Naive thymus-derived CD8-positive, alpha-beta T cell (primary cell): ENCODE measurements around the gene BRINP2. TPM values are rescaled to one million over a fixed set of nuclear protein-coding genes. Genes with fewer than 3 reads are reported as not detected.

Source experiments
- ATAC-seq, 2 donors: fragments of 150-1000 bp; cut with Tn5 transposase in 1 of 2; sonication (Bioruptor Pico), chemical (Tn5 transposase) in 1 of 2; 1 replicate in 1 of 2; 2 replicates in 1 of 2; pipeline ENCODE4 v1.10.0; 2021; ENCODE audit warnings: mild to moderate bottlenecking in 2 of 2, moderate library complexity in 2 of 2
- POLR2A ChIA-PET: fragments of 350-600 bp; sonication (Branson Sonifier 250); formaldehyde crosslinking; loops from one replicate; lab custom pipeline; 2021; ENCODE audit warnings: antibody characterized with exemption; lab: Charles Lee
- DNase-seq, 10 donors: peaks; one replicate each; pipeline versions ENCODE4 v3.0.0 to v3.0.0-alpha.2; 2020 to 2022
- H3K27ac Mint-ChIP-seq, 10 donors: one replicate each; pipeline ENCODE4 v1.8.0; 2020 to 2022; ENCODE audit warnings: mild to moderate bottlenecking in 10 of 10, mixed read lengths in 10 of 10, moderate library complexity in 4 of 10, inconsistent platforms in 1 of 10
- H3K27me3 Mint-ChIP-seq, 5 donors: one replicate each; pipeline ENCODE4 v1.8.0; 2021 to 2022; ENCODE audit warnings: mixed read lengths in 5 of 5
- H3K36me3 Mint-ChIP-seq, 3 donors: one replicate each; pipeline ENCODE4 v1.8.0; 2020 to 2022; ENCODE audit warnings: mixed read lengths in 3 of 3, mild to moderate bottlenecking in 2 of 3, inconsistent platforms in 1 of 3
- H3K4me1 Mint-ChIP-seq, 4 donors: one replicate each; pipeline ENCODE4 v1.8.0; 2021 to 2022; ENCODE audit warnings: mixed read lengths in 4 of 4
- H3K4me3 Mint-ChIP-seq, 10 donors: one replicate each; pipeline ENCODE4 v1.8.0; 2020 to 2022; ENCODE audit warnings: mild to moderate bottlenecking in 10 of 10, mixed read lengths in 10 of 10, moderate library complexity in 6 of 10, inconsistent platforms in 1 of 10
- H3K9me3 Mint-ChIP-seq, 9 donors: one replicate each; pipeline ENCODE4 v1.8.0; 2020 to 2022; ENCODE audit warnings: mixed read lengths in 9 of 9, mild to moderate bottlenecking in 3 of 9, inconsistent platforms in 1 of 9, moderate library complexity in 1 of 9
- polyA plus RNA-seq, 3 donors: library from polyadenylated mRNA; unstranded; fragments of 300-500 nt; fragmentation: Illumina TruSeq; gene quantifications; one replicate each; pipeline ENCODE4 v1.2.3, GENCODE V29; 2021
- total RNA-seq, 8 experiments: library from RNA in 2 of 8; stranded (reverse) in 2 of 8; gene quantifications; one replicate each; pipeline ENCODE4 v1.2.3 and lab custom pipeline; 2021 to 2026

The BRINP2 gene
- total and polyA plus RNA-seq, 5 experiments from 2014 or later: not detected

DNA sequence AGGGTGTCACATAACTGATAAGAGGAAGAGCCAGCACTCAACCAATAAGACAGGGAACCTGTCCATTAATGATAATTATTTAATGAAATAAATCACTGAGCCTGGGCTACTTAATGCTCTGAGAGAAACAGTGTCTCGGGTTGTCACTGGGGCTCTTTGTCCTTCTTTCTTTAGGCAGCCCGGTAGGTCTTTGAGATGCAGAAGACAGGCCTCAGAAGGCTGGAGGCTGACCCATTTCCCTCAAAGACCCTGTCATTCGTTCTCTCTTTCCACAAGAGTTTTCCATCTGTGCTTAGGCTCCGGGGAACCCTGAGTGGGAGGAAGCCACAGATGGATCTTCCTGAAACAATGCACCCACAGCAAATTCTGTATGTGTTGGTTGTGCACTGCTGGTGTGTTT lies 68.2 kb downstream of the BRINP2 start:
- POLR2A ChIA-PET: no interaction called here
- ATAC-seq (no peak), DNase-seq (no peak)
- Mint-ChIP-seq H3K27ac (no peak overlapping the region), H3K4me3 (no peak overlapping the region), H3K9me3 (peaks cover 0 to 27% (median 4%) of the 10 kb centered on the region in 9 donors), H3K36me3 (no peaks in the 10 kb centered on the region), H3K27me3 (peaks cover 0 to 16% (median 0%) of the 10 kb centered on the region in 5 donors), H3K4me1 (peaks cover 0 to 1% (median 0%) of the 10 kb centered on the region in 4 donors)

DNA sequence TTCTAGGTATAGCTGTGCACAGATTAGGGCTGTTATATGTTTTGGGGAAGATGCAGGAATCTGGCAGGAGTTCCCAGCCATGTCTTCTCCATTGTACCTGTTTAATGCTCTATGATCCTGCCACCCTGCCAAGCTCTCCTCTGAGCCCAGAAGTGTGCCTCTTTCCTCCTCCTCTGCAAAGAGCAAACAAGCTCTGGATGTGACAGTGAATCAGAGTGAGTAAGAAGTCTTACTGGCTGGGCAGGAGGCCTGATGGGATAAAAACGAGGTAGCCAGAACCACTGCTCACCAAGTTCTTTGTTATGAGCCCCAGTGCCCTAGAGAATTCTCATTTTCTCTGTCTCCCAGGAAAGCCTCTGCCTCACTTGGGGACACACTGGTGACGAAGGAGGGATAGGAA lies 69.0 kb downstream of the BRINP2 start:
- POLR2A ChIA-PET: no interaction called here
- Mint-ChIP-seq H3K27ac (no peak overlapping the region), H3K36me3 (no peaks in the 10 kb centered on the region), H3K4me3 (no peak overlapping the region), H3K4me1 (peaks cover 0 to 1% (median 0%) of the 10 kb centered on the region in 4 donors), H3K9me3 (peaks cover 0 to 27% (median 6%) of the 10 kb centered on the region in 9 donors), H3K27me3 (peaks cover 0 to 16% (median 0%) of the 10 kb centered on the region in 5 donors)
- ATAC-seq (no peak), DNase-seq (no peak)

DNA sequence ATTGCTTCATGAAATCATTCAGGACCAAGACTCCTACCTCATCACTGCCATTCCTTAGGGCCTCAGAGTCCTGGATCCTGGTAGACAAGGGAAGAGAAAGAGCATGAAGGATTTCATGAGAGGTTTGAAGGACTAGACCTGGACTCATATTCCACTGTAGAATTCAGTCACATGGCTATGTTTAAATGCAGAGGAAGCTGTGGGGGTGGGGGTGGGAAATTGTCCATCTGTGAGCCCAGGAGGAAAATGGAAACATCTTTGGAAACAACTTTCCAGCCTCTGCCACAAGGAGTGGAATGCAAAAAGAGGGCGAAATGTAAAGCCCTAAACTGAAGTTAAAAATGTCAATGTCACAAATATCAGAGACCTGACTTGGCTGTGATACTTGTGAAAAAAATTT lies 73.0 kb downstream of the BRINP2 start:
- Mint-ChIP-seq H3K4me3 (no peak overlapping the region), H3K27me3 (peaks cover 0 to 13% (median 0%) of the 10 kb centered on the region in 5 donors), H3K27ac (no peak overlapping the region), H3K4me1 (no peaks in the 10 kb centered on the region), H3K9me3 (peaks cover 0 to 27% (median 7%) of the 10 kb centered on the region in 9 donors), H3K36me3 (no peaks in the 10 kb centered on the region)
- ATAC-seq (no peak), DNase-seq (no peak)
- POLR2A ChIA-PET: no interaction called here

DNA sequence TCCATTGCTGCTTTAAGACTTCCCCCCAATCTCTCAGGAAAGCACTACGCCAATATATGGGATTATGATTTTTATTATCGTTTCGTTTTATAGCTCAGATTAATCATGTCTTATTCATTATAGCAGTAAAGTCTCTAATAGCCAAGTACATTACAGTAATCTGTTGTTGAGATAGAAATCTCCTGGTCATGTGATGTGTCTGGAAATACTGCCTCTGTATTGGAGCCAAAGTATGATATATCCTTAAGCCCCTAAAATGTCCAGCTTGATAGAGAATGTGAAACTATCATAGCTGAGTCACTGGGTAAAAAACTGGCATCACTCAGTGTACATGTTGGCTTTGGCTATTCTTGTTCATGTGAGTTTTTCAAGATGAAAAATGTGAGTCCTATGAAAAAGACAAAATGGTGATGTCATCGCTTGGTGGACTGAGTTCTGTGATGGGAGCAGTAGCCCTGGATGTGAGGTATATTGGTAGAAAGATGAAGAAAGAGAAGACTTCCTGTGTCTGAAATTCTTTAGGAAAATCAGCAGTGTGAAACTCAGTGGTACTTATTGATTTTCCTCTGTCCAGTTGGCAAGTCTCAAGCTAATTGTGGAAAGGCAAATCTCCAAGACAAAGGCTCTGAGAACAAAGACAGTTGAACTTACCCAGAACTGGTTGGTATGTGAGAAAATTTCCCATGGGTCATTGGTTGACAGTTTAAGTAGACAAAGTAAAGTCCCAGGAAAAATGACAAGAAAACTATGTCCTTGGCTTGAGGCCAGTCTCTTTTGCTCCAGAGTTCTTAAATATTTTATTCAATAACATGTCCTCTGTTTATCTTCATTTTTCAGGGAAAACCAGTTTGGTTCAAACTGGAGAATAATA lies 76.2 kb downstream of the BRINP2 start:
- Mint-ChIP-seq H3K27ac (no peak overlapping the region), H3K4me3 (no peak overlapping the region), H3K4me1 (no peaks in the 10 kb centered on the region), H3K27me3 (peaks cover 0 to 13% (median 0%) of the 10 kb centered on the region in 5 donors), H3K9me3 (peaks cover 0 to 20% (median 3%) of the 10 kb centered on the region in 9 donors), H3K36me3 (no peaks in the 10 kb centered on the region)
- DNase-seq (no peak), ATAC-seq (no peak)
- POLR2A ChIA-PET: no interaction called here

DNA sequence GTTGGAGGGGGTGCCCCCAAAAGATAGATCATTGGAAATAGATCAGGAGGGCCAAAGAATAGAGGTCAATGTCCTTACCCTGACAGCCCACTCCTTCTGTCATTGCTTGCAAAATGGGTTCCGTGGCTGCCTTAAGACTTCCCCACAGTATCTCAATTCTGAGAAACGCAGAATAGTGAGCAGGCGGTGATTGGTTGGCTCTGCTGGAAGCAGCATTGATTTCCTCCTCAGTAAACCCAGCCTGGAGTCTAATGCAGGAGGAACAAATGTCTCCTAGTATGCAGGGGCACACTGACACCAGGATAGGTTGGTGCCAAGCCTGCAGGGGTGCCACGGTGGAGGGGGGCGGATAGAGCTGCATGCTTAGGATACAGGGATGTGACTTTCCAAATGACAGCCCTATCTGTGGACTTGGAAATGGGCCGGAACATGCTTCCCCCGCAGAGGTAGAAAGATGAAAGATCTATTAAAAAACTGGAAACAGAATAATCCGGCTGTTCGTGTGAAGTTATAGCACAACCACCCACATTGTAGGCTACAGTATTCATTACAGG lies 76.9 kb downstream of the BRINP2 start:
- POLR2A ChIA-PET: no interaction called here
- Mint-ChIP-seq H3K4me1 (no peaks in the 10 kb centered on the region), H3K9me3 (peaks cover 0 to 13% (median 3%) of the 10 kb centered on the region in 9 donors), H3K27me3 (peaks cover 0 to 6% (median 0%) of the 10 kb centered on the region in 5 donors), H3K27ac (no peak overlapping the region), H3K36me3 (no peaks in the 10 kb centered on the region), H3K4me3 (no peak overlapping the region)
- DNase-seq (no peak), ATAC-seq (no peak)

DNA sequence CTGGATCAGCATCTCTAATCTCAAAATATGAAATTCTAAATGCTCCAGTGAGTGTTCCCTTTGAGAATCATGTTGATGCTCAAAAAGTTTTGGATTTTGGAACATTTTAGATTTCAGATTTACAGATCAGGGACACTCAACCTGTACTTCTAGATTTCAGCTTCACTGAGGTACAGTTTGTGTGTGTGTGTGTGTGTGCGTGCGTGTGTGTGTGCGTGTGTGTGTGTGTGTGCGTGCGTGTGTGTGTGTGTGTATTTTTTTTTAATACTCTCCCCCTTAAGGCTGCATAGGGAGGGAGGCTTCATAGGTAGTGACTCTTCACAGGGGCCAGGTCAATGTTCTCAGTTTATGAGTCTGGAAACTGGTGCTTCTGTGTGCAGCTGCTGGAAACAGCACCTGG lies 77.5 kb downstream of the BRINP2 start:
- Mint-ChIP-seq H3K4me1 (no peaks in the 10 kb centered on the region), H3K27ac (no peak overlapping the region), H3K27me3 (peaks cover 0 to 4% (median 0%) of the 10 kb centered on the region in 5 donors), H3K4me3 (no peak overlapping the region), H3K36me3 (no peaks in the 10 kb centered on the region), H3K9me3 (peaks cover 0 to 7% (median 4%) of the 10 kb centered on the region in 9 donors)
- ATAC-seq (no peak), DNase-seq (no peak)
- POLR2A ChIA-PET: no interaction called here

DNA sequence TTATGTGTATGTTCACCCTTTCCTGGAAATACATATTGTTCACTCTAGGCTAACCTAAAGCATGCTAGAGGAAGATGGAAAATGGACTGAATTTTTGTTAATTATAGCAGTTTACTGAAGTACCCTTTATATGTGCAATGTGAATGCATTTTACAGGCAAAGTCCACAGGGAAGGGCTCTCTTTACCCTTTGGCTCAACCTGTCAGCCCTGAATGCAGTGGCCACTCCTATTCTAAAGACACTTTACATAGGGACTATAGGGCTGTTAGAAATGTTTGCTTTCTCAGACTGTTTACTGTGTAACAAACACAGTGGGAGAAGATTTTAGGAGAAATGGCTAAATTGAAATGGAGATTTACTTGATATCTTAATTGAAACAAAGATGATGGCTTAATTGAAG lies 78.5 kb downstream of the BRINP2 start:
- no peak overlapping the region for H3K27ac Mint-ChIP-seq
- peaks cover 0 to 1% (median 0%) of the 10 kb centered on the region in 5 donors for H3K27me3 Mint-ChIP-seq
- ATAC-seq (no peak), DNase-seq (no peak)
- H3K4me1 Mint-ChIP-seq: no peaks in the 10 kb centered on the region
- no peak overlapping the region for H3K4me3 Mint-ChIP-seq
- H3K9me3 Mint-ChIP-seq: peaks cover 0 to 4% (median 0%) of the 10 kb centered on the region in 9 donors
- POLR2A ChIA-PET: no interaction called here
- H3K36me3 Mint-ChIP-seq: no peaks in the 10 kb centered on the region

DNA sequence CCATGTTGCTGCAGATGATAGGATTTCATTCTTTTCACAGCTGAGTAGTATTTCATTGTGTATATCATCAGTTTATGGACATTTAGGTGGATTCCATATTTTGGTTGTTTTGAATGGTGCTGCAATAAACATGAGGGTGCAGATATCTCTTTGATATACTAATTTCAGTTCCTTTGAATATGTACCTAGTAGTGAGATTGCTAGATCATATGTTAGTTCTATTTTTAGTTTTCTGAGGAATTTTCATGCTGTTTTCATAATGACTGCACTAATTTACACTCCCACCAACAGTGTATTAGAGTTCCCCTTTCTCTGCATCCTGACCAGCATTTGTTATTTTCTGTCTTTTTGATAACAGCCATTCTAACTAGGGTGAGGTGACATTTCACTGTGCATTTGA lies 82.1 kb downstream of the BRINP2 start:
- Mint-ChIP-seq H3K4me1 (no peaks in the 10 kb centered on the region), H3K9me3 (peaks cover 0 to 11% (median 0%) of the 10 kb centered on the region in 9 donors), H3K36me3 (no peaks in the 10 kb centered on the region), H3K27ac (no peak overlapping the region), H3K27me3 (peaks cover 0 to 10% (median 3%) of the 10 kb centered on the region in 5 donors), H3K4me3 (no peak overlapping the region)
- POLR2A ChIA-PET: no interaction called here
- no peak for ATAC-seq
- DNase-seq: no peak

DNA sequence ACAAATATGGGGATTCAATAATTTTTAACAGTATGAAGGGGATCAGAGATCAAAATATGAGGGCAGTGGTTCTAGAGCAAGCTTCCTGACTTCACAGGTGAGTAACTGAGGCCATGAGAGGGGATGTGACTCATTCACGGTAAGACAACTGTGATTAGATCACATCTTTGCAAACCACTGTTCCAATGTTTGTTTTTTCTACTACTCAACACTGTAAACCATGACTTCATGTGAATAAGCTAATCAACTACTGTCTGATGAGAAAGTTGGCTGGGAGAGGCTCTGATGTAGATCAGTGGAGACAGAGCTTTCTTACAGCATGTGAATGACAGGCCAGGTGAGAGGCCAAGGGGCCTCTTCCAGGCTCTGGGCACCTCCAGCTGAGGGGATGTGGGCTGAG lies 84.7 kb downstream of the BRINP2 start:
- ATAC-seq: no peak
- no peaks in the 10 kb centered on the region for H3K36me3 Mint-ChIP-seq
- POLR2A ChIA-PET: no interaction called here

DNA sequence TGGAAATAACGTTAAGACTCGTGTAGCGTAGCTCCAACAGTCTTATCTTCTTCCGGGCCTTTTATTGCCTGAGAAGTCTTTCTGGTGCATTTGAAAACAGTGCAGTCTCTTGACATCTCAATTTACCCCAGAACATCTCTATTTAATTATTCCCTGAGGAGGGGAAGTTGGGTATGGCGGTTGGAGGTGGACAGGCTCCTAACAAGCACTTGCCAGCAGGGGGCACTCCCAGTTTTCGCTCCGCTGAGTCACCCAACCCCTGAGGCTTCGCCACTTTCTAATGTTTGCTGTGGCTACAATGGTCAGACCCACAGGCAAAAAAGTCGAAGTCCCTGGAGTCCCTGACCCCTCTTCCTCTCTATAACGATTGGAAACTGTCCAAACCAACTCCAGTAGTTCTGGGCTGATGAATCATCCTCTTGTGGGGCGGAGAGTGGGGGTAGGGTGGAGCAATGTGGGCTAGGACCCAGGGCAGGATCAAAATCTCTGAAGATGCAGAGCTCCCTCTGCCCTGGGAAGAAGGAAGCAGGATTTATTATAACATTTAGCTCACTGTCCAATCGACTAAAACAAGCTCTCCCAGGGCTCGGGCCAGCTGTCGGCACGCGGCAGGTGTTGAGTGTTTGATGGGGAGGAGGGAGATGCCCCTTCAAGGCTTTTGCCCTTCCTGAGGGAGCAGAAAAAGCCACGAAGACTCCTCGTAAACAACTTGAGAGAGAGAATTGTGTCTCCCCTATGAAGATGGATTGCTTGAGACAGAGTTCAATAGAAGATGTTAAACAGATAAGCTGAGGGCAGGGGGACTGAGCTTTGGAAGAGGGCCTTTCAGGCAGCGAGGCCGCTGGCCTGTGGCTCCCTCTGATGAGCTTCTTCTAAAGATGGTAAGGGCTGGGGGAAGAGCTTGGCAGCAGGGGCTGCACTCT lies 85.7 kb downstream of the BRINP2 start:
- no peak overlapping the region for H3K27ac Mint-ChIP-seq
- POLR2A ChIA-PET: no interaction called here
- ATAC-seq (no peak), DNase-seq (no peak)
- peaks cover 0 to 10% (median 3%) of the 10 kb centered on the region in 5 donors for H3K27me3 Mint-ChIP-seq
- no peak overlapping the region for H3K4me3 Mint-ChIP-seq
- no peaks in the 10 kb centered on the region for H3K36me3 Mint-ChIP-seq
- H3K9me3 Mint-ChIP-seq: peaks cover 0 to 11% (median 0%) of the 10 kb centered on the region in 9 donors
- no peaks in the 10 kb centered on the region for H3K4me1 Mint-ChIP-seq

More for the DNA sequence above, 84.7 kb downstream of the BRINP2 start:
- Mint-ChIP-seq H3K4me1 (no peaks in the 10 kb centered on the region), H3K27me3 (peaks cover 0 to 10% (median 3%) of the 10 kb centered on the region in 5 donors), H3K4me3 (no peak overlapping the region), H3K27ac (no peak overlapping the region), H3K9me3 (peaks cover 0 to 11% (median 0%) of the 10 kb centered on the region in 9 donors)
- DNase-seq: no peak

DNA sequence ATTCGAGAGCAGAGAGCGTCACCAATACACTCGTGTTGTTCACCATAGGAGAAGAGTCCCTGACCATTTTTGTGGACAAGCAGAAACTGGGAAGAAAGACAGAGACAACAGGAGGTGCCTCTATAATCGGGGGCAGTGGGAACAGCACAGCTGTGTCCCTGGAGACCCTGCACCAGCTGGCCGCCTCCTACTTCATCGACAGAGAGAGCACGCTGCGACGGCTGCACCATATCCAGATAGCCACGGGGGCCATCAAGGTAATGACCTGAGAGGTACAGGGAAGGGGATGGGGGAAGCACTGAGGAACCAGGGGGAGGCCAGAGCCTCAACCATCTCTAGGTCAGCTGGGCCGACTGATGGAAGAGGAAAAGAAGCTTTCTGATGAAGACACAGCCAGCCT lies 86.4 kb downstream of the BRINP2 start:
- no peaks in the 10 kb centered on the region for H3K4me1 Mint-ChIP-seq
- H3K9me3 Mint-ChIP-seq: peaks cover 0 to 11% (median 0%) of the 10 kb centered on the region in 9 donors
- DNase-seq (no peak), ATAC-seq (no peak)
- no peaks in the 10 kb centered on the region for H3K36me3 Mint-ChIP-seq
- H3K27ac Mint-ChIP-seq: no peak overlapping the region
- POLR2A ChIA-PET: no interaction called here
- H3K4me3 Mint-ChIP-seq: no peak overlapping the region
- H3K27me3 Mint-ChIP-seq: peaks cover 0 to 10% (median 3%) of the 10 kb centered on the region in 5 donors

DNA sequence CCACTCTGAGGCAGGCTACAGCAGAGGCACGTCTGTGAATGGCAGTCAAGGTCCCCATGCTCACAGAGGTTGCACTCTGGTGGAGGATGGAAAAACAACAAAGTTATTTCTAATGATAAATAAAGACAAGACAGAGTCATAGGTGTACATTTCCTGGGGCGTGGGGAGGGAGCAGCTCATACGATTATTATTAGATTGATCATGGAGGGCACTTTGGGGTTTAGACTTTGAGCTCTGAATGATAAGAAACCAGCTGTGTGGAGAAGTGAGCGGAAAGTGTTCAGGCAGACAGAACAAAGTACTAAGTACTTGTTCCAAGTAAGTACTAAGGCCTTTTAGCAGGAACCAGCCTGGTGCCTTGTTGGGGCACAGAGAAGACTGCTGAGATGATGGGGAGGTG lies 86.8 kb downstream of the BRINP2 start:
- POLR2A ChIA-PET: no interaction called here

More for the DNA sequence above, 86.8 kb downstream of the BRINP2 start:
- Mint-ChIP-seq H3K4me3 (no peak overlapping the region), H3K9me3 (peaks cover 0 to 11% (median 0%) of the 10 kb centered on the region in 9 donors), H3K27me3 (peaks cover 0 to 10% (median 3%) of the 10 kb centered on the region in 5 donors), H3K4me1 (no peaks in the 10 kb centered on the region), H3K36me3 (no peaks in the 10 kb centered on the region), H3K27ac (no peak overlapping the region)
- no peak for DNase-seq
- ATAC-seq: no peak
